ENCODE measurements around the gene NR3C1.
A peak's percentile ranks its signal among the peaks of the same experiment; 100 is the strongest.

The NR3C1 gene

DNA sequence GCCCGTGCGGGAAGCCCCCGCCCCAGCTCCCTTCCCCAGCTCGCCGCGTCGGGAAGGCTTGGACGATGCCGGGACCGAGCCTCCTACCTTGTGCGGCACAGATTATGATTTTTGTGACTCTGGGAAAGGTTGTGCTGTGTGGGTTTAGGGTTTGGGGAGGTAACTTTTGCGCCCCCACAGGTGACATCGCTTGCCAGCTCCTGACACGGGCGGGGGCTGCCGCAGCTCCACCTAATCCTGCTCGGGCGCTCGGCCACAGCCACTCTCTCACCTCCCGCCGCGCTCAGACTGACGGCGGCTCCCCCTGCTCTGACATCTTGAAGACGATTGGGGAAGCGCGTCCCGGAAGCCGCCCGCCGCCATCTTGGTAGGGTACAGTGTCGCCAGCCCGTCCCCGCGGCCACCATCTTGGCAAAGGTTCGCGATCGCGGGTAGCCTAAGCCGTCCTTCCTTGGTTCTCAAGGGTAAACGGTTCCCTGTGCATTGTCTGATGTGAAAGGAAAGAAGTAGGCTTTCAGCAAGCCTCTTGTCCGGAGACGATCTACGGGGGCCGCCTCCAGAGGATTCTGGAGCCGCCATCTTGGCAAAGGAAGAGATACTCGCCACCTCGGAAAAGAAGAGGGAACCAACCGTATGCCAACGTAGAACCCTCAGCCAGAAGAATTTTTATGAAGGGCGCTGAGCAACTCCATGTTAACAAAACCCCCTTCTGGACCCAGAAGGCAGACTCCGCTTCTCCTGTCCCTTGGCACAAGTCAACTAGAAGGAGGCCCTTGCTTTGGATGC lies 1.8 kb upstream of the NR3C1 start:
- Histone ChIP-seq H2AFZ (peak overlapping the region; percentile 97), H3K4me2 (ENCODE audit: low read length) (peak overlapping the region; percentile 99), H3K9me3 (ENCODE audit: control insufficient read depth, low read length) (no peaks in the 10 kb centered on the region), H3K4me1 (no peaks in the 10 kb centered on the region), H3K27me3 (ENCODE audit: control insufficient read depth, insufficient read depth, low read length) (no peaks in the 10 kb centered on the region), H3K27ac (peak overlapping the region; percentile 97), H3K79me2 (peaks cover 14% of the 10 kb centered on the region), H3K4me3 (ENCODE audit: low read depth, low read length) (peak overlapping the region; percentile 60), H3K36me3 (ENCODE audit: control insufficient read depth, insufficient read depth, low read length) (no peaks in the 10 kb centered on the region), H3K9ac (peak overlapping the region; percentile 70)
- TF ChIP-seq, protein P1, sequence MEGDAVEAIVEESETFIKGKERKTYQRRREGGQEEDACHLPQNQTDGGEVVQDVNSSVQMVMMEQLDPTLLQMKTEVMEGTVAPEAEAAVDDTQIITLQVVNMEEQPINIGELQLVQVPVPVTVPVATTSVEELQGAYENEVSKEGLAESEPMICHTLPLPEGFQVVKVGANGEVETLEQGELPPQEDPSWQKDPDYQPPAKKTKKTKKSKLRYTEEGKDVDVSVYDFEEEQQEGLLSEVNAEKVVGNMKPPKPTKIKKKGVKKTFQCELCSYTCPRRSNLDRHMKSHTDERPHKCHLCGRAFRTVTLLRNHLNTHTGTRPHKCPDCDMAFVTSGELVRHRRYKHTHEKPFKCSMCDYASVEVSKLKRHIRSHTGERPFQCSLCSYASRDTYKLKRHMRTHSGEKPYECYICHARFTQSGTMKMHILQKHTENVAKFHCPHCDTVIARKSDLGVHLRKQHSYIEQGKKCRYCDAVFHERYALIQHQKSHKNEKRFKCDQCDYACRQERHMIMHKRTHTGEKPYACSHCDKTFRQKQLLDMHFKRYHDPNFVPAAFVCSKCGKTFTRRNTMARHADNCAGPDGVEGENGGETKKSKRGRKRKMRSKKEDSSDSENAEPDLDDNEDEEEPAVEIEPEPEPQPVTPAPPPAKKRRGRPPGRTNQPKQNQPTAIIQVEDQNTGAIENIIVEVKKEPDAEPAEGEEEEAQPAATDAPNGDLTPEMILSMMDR (IDR thresholded peaks at IDR 0.05), result no peak

- Histone ChIP-seq H3K9ac (peak overlapping the region; percentile 70), H3K36me3 (ENCODE audit: control insufficient read depth, insufficient read depth, low read length) (no peaks in the 10 kb centered on the region)
These were observed 1.1 kb upstream of the NR3C1 start for GRCh38 chr5:143404416-143405062.

DNA sequence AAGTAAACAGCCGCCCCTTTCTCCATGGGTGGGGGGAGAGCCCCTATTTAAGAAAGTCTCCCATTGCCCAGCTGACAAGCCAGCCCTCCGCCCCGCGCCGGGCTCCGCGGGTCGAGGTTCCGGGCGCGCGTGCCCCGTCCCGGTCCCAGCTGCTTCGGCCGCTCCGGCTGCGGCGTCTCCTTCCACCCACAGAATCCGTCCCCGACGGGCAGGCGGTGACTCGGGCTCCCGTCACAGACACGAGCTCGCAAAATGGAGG lies 223 bp downstream of the NR3C1 start:
- TF ChIP-seq, protein P1 (IDR thresholded peaks at IDR 0.05), result no peak
- Histone ChIP-seq H3K36me3 (ENCODE audit: control insufficient read depth, insufficient read depth, low read length) (no peaks in the 10 kb centered on the region), H3K79me2 (peaks cover 19% of the 10 kb centered on the region), H3K4me2 (ENCODE audit: low read length) (peak overlapping the region; percentile 77), H3K9ac (peak overlapping the region; percentile 81), H2AFZ (peak overlapping the region; percentile 92), H3K9me3 (ENCODE audit: control insufficient read depth, low read length) (no peaks in the 10 kb centered on the region), H3K4me3 (ENCODE audit: low read depth, low read length) (peak overlapping the region; percentile 83), H3K4me1 (peaks cover 4% of the 10 kb centered on the region), H3K27ac (peak overlapping the region; percentile 92), H3K27me3 (ENCODE audit: control insufficient read depth, insufficient read depth, low read length) (no peaks in the 10 kb centered on the region)

More at GRCh38 chr5:143404416-143405062, 1.1 kb upstream of the NR3C1 start:
- Histone ChIP-seq H3K4me1 (peaks cover under 1% of the 10 kb centered on the region), H3K4me3 (ENCODE audit: low read depth, low read length) (peak overlapping the region; percentile 78), H2AFZ (peak overlapping the region; percentile 97), H3K27me3 (ENCODE audit: control insufficient read depth, insufficient read depth, low read length) (no peaks in the 10 kb centered on the region), H3K27ac (peak overlapping the region; percentile 97), H3K79me2 (peaks cover 18% of the 10 kb centered on the region), H3K4me2 (ENCODE audit: low read length) (peak overlapping the region; percentile 99), H3K9me3 (ENCODE audit: control insufficient read depth, low read length) (no peaks in the 10 kb centered on the region)
- TF ChIP-seq, protein P1 (IDR thresholded peaks at IDR 0.05), result no peak

- H2AFZ ChIP-seq, result peak overlapping the region; percentile 92
- H3K79me2 ChIP-seq, result peaks cover 19% of the 10 kb centered on the region
- H3K9ac ChIP-seq, result peak overlapping the region; percentile 81
- H3K36me3 ChIP-seq (ENCODE audit: control insufficient read depth, insufficient read depth, low read length), result no peaks in the 10 kb centered on the region
- TF ChIP-seq, protein P1 (IDR thresholded peaks at IDR 0.05), result no peak
- no peaks in the 10 kb centered on the region for H3K27me3 ChIP-seq (ENCODE audit: control insufficient read depth, insufficient read depth, low read length)
- H3K9me3 ChIP-seq (ENCODE audit: control insufficient read depth, low read length), result no peaks in the 10 kb centered on the region
- peak overlapping the region; percentile 77 for H3K4me2 ChIP-seq (ENCODE audit: low read length)
- peak overlapping the region; percentile 83 for H3K4me3 ChIP-seq (ENCODE audit: low read depth, low read length)
- peaks cover 8% of the 10 kb centered on the region for H3K4me1 ChIP-seq
- peak overlapping the region; percentile 92 for H3K27ac ChIP-seq
These were observed 743 bp downstream of the NR3C1 start for GRCh38 chr5:143402553-143403333.

All from parathyroid adenoma (tissue), 2 donors.